Gastrocnemius medialis (tissue), 4 donors: ENCODE results near the gene SNW1.

Source experiments
- CTCF ChIP-seq, 5 experiments: fragments of 450-650 bp in 3 of 5; fragments of 200-600 bp in 2 of 5; sonication (generic) in 2 of 5; IDR thresholded peaks in 4 of 5; conservative IDR thresholded peaks in 1 of 5; 1 replicate in 4 of 5; 2 replicates in 1 of 5; pipeline ENCODE4 v1.5.1; 2016 to 2019; ENCODE audit warnings: antibody characterized with exemption in 5 of 5, mild to moderate bottlenecking in 3 of 5, moderate library complexity in 3 of 5
- POLR2A ChIP-seq, 2 donors: fragments of 450-650 bp; IDR thresholded peaks; one replicate each; pipeline ENCODE4 v1.6.1; 2017; ENCODE audit warnings: antibody characterized with exemption in 2 of 2, mild to moderate bottlenecking in 2 of 2, moderate library complexity in 2 of 2

GRCh38 chr14:77791225-77791600 is 30.3 kb upstream of the SNW1 start:
- TF ChIP-seq CTCF (IDR thresholded peaks at IDR 0.05 in 4 of 5, conservative IDR thresholded peaks at IDR 0.05 in 1 of 5) (no peak), POLR2A (IDR thresholded peaks at IDR 0.05) (no peak)
